Panc1 (cell line): ENCODE measurements around the gene NUPR2.

Source experiments
- POLR2AphosphoS5 ChIP-seq: IDR thresholded peaks from 2 replicates; pipeline ENCODE4 v1.6.1; 2012; ENCODE audit warnings: mild to moderate bottlenecking, low read depth, low read length, moderate library complexity
- SIN3A ChIP-seq: IDR thresholded peaks from 2 replicates; pipeline ENCODE4 v1.6.1; 2012; ENCODE audit warnings: low read depth, mild to moderate bottlenecking, low read length, moderate library complexity, borderline replicate concordance; ENCODE audit not compliant: insufficient read depth
- TF ChIP-seq, protein P1 (sequence below): fragments of 450-650 bp; IDR thresholded peaks from 2 replicates; pipeline ENCODE4 v1.5.1; 2017; ENCODE audit warnings: mild to moderate bottlenecking
- TF ChIP-seq, protein P2 (sequence below), 2 experiments: IDR thresholded peaks; 2 replicates each; pipeline ENCODE4 v1.6.1; 2011 to 2012; ENCODE audit warnings: low read depth in 2 of 2, control low read depth in 1 of 2, low read length in 1 of 2, mild to moderate bottlenecking in 1 of 2, moderate library complexity in 1 of 2; ENCODE audit not compliant: insufficient read depth in 1 of 2

DNA sequence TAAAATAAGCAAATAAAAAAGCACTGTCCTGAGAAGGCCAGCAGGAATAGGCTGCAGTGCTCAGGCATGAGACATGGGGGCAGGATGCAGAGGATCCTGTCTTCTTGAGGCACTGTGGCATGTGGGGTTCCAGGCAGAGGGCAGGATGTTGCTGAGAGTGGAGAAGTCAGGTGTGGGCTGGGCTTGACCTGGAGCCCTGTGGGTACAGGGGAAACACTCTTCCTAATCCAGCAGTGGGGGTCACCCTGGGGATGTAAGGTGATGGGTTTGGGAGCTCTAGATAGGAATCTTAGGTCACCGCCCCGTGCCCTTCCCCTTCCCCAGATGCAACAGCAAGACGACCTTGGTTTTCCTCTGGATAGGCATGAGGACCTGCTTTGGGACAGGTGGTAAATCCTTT lies 38.5 kb downstream of the NUPR2 start:
- TF ChIP-seq, protein P1, sequence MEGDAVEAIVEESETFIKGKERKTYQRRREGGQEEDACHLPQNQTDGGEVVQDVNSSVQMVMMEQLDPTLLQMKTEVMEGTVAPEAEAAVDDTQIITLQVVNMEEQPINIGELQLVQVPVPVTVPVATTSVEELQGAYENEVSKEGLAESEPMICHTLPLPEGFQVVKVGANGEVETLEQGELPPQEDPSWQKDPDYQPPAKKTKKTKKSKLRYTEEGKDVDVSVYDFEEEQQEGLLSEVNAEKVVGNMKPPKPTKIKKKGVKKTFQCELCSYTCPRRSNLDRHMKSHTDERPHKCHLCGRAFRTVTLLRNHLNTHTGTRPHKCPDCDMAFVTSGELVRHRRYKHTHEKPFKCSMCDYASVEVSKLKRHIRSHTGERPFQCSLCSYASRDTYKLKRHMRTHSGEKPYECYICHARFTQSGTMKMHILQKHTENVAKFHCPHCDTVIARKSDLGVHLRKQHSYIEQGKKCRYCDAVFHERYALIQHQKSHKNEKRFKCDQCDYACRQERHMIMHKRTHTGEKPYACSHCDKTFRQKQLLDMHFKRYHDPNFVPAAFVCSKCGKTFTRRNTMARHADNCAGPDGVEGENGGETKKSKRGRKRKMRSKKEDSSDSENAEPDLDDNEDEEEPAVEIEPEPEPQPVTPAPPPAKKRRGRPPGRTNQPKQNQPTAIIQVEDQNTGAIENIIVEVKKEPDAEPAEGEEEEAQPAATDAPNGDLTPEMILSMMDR, result no peak
- TF ChIP-seq, protein P2, sequence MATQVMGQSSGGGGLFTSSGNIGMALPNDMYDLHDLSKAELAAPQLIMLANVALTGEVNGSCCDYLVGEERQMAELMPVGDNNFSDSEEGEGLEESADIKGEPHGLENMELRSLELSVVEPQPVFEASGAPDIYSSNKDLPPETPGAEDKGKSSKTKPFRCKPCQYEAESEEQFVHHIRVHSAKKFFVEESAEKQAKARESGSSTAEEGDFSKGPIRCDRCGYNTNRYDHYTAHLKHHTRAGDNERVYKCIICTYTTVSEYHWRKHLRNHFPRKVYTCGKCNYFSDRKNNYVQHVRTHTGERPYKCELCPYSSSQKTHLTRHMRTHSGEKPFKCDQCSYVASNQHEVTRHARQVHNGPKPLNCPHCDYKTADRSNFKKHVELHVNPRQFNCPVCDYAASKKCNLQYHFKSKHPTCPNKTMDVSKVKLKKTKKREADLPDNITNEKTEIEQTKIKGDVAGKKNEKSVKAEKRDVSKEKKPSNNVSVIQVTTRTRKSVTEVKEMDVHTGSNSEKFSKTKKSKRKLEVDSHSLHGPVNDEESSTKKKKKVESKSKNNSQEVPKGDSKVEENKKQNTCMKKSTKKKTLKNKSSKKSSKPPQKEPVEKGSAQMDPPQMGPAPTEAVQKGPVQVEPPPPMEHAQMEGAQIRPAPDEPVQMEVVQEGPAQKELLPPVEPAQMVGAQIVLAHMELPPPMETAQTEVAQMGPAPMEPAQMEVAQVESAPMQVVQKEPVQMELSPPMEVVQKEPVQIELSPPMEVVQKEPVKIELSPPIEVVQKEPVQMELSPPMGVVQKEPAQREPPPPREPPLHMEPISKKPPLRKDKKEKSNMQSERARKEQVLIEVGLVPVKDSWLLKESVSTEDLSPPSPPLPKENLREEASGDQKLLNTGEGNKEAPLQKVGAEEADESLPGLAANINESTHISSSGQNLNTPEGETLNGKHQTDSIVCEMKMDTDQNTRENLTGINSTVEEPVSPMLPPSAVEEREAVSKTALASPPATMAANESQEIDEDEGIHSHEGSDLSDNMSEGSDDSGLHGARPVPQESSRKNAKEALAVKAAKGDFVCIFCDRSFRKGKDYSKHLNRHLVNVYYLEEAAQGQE (IDR thresholded peaks at IDR 0.05; ENCODE audit: insufficient read depth in 1 of 2, low read depth in 2 of 2, low read length in 1 of 2), result no peak
- TF ChIP-seq SIN3A (no peak), POLR2AphosphoS5 (no peak)
